HG02623 (cell line): ENCODE data around the gene TRMU.

ENCODE experiments used
- ATAC-seq: cut with Tn5 transposase; IDR thresholded peaks from one replicate; pipeline ENCODE4 v1.9.1; 2021; ENCODE audit warnings: moderate library complexity; ENCODE audit not compliant: unreplicated experiment

The TRMU gene

GRCh38 chr22:46336119-46337078, 885 bp downstream of the TRMU start:
- ATAC-seq, result no peak

GRCh38 chr22:46337870-46338269, 2.4 kb downstream of the TRMU start:
- ATAC-seq, result no peak

GRCh38 chr22:46338636-46339035, 3.1 kb downstream of the TRMU start:
- ATAC-seq, result no peak

GRCh38 chr22:46339956-46340355, 4.4 kb downstream of the TRMU start:
- no peak for ATAC-seq

GRCh38 chr22:46340676-46341075, 5.2 kb downstream of the TRMU start:
- ATAC-seq, result no peak

GRCh38 chr22:46346680-46347405, 11.3 kb downstream of the TRMU start:
- no peak for ATAC-seq

GRCh38 chr22:46347646-46348045, 12.1 kb downstream of the TRMU start:
- no peak for ATAC-seq

- no peak for ATAC-seq
Observed at GRCh38 chr22:46348099-46348695, 12.7 kb downstream of the TRMU start.

GRCh38 chr22:46349238-46349637, 13.7 kb downstream of the TRMU start:
- ATAC-seq, result no peak

- no peak for ATAC-seq
Observed at GRCh38 chr22:46349681-46350080, 14.2 kb downstream of the TRMU start.

GRCh38 chr22:46350121-46350520, 14.6 kb downstream of the TRMU start:
- no peak for ATAC-seq

- no peak for ATAC-seq
Observed at GRCh38 chr22:46350646-46351045, 15.1 kb downstream of the TRMU start.

GRCh38 chr22:46351131-46351735, 15.7 kb downstream of the TRMU start:
- no peak for ATAC-seq

GRCh38 chr22:46351767-46352166, 16.3 kb downstream of the TRMU start:
- no peak for ATAC-seq

- ATAC-seq, result no peak
Observed at GRCh38 chr22:46352276-46352675, 16.8 kb downstream of the TRMU start.

- no peak for ATAC-seq
Observed at GRCh38 chr22:46352691-46353386, 17.3 kb downstream of the TRMU start.

GRCh38 chr22:46353483-46354105, 18.1 kb downstream of the TRMU start:
- ATAC-seq, result no peak

GRCh38 chr22:46354176-46354992, 18.9 kb downstream of the TRMU start:
- no peak for ATAC-seq

GRCh38 chr22:46354993-46355305, 19.4 kb downstream of the TRMU start:
- ATAC-seq, result no peak
